ENCODE measurements around the gene ADCY5. TPM values are rescaled to one million over a fixed set of nuclear protein-coding genes. Genes with fewer than 3 reads are reported as not detected.
"Not testable (repeated sequence)": the region's sequence is repeated elsewhere in the genome, so short reads cannot be mapped to it uniquely, and the experiment has no call there.

ADCY5 gene
- total RNA-seq, result 29.8 TPM

DNA sequence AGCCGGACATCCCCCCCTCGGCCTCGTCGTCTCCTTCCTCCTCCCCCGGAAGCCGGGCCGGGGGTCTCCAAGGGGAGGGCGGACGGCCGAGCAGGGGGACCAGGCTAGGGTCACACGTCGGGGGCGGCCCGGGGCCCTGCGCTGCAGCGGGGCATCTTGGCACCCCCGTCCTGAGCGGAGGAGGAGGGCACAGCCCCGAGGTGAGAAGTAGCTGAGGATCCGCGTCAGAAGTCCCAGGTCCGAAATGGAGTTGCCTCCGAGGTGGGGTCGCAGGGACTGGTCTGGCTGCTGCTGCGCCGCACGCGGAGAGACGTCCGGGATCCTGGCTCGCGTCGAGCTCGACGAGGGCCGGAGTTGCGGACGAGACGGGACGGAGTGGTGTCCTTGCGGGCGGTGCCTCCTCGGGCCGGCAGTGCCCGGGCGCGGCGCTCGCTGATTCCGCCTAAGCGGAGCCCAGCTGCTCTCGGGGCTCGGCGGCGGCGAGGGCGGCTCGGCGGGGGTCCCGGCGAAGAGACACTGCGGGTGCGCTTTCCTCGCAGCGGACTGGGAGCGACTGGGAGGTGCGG lies at the start of gene ADCY5:
Gene ADCY5, minus strand, starts transcription at position 555 of the 566 bp plus-strand sequence. Its CDS starts 545 bp downstream, at position 10.
- DNase-seq (ENCODE audit: low spot score in 2 of 2) (peak in 1 of 2 donors; percentile 56), FAIRE-seq (no peak)

DNA sequence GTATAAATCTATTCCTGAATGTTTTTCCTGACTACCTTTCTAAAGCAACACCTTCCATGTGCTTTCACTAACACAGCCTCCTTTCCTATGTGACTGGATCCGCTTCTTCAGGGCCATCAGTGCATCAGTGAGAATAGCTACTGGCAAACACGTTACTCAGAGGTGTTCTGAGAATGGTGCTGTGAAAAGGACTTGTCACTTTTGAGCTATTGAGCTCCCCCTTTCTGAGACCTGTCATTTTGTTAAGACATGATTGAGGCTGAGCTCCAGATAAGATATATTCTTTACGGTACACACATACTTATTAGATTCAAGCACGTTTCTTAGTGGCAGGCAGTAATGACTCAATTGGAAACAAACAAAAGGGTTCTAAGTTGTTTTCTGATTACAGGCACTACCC lies 45.0 kb upstream of the ADCY5 start:
- FAIRE-seq (no peak), DNase-seq (ENCODE audit: low spot score in 2 of 2) (no peak)

DNA sequence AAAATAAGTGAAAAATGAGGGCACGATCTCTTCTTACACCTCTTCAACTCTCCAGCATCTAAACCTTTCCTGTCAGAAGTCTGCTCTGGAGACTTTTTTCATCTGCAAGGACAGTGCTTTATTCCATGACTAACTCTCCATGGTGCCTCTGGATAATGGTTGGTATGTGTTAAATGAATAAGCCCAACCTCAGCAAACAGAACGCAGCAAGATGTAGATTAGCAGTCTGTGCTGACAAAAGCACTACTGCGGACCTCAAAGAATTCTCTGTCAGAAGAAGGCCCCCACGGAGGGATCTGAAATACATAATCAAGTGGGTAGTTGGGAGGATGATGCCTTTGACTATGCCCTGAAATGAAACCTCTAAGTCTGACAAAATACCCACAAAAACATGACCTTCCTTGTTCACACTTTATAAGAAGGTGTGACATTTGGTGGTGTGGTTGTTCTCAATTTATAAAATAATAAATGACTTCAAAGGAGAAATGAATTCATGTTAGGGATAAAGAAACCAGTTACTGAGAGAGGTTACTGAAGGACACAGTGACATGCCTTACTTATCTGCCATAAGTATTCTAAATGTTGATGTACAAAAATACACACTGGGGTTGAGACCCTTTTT lies 43.2 kb upstream of the ADCY5 start:
- DNase-seq (ENCODE audit: low spot score in 2 of 2) (no peak), FAIRE-seq (no peak)

DNA sequence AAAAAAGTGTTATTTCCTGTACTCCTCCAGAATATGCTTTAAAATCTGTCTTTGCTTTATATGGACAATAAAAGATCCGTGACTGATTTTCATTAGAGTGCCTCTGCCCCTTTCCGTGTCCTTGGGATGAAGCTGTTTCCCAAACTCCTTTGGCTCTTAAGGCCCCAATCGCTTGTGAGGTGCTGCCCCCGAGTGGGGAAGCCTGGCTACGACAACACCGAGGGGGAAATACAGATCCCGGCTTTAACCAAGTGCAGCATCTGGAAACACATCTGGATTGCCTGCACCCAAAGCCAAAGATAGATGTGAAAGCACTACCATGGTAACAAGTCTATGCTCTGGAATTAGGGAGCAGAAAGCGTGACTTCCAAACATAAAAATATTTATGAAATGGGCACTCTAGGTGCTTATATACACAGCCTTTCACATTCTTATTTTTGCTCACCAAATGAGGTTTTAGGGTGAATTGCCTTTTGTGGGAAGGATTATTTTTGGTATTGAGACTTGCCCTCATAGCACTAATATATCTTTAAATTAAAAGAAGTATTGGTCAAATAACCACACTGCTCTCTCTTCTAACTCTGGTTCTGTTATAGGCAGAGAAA lies 40.6 kb upstream of the ADCY5 start:
- FAIRE-seq (peak; percentile 54), DNase-seq (ENCODE audit: low spot score in 2 of 2) (peak; percentile 49 to 72)

DNA sequence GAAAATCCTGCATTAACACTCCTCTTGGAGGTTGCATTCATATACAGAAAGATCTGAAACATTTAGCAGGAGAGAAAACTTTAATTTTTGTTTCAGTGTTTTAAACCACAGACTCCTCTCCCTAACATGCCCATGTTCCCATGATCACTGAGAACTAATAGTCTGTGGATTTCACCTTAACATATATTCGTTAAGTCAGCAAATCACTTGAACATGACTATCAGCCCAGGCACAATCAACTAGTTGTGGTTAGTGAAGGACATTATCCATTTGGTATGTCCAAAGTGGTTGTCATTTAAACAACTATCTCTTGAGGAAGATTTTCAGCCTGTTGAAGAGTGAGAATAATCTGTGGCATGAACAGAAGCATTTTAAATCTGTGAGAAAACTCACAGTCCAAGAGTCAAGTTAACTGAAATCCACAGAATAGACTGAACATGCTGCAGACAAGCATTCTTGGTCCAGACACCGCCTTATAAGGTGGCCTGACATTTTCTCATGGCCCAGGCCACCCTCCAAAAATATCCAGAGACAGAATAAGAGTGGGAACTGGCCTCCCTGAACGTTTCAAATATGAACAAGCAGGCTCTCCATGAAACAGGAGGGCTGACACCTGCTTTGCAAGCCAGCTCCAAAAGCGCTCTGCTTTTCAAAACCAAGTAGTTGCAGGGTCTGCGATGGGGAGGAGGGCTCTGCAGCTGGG lies 39.9 kb upstream of the ADCY5 start:
- FAIRE-seq (no peak), DNase-seq (ENCODE audit: low spot score in 2 of 2) (no peak)

DNA sequence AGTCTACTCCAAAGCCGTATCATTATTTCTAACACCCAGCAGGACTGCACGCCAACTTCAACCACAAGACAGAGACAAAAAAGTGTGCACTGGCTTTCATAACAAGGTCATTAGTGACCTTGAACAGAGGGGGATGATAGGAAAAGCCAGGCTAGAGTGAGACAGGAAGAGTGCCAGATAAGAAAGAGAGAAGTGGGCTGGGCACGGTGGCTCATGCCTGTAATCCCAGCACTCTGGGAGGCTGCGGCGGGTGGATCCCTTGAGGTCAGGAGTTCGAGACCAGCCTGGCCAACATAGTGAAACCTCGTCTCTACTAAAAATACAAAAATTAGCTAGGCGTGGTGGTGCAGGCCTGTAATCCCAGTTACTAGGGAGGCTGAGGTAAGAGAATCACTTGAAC lies 38.2 kb upstream of the ADCY5 start:
- DNase-seq (ENCODE audit: low spot score in 2 of 2); FAIRE-seq: not testable (repeated sequence)

DNA sequence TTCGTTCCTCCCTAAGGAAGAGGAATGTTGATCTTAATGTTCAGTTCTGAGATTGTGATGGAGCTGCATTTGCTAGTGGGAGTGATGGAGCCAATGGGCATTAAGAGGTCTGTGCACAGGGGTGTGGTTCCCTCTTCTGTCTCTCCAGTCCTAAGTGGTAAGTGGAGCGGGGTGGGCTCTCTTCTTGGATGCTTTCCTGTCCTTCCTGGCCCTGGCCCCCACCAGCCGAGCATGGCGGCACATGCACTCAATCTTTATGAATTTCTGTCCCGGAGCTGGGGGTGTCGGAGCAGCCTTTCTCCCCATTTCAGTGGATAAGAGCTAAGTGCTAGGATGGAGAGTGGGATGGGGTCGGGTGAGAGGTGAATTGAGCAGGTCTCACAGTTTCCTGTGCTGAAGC lies 37.6 kb upstream of the ADCY5 start:
- DNase-seq (ENCODE audit: low spot score in 2 of 2) (no peak), FAIRE-seq (no peak)

DNA sequence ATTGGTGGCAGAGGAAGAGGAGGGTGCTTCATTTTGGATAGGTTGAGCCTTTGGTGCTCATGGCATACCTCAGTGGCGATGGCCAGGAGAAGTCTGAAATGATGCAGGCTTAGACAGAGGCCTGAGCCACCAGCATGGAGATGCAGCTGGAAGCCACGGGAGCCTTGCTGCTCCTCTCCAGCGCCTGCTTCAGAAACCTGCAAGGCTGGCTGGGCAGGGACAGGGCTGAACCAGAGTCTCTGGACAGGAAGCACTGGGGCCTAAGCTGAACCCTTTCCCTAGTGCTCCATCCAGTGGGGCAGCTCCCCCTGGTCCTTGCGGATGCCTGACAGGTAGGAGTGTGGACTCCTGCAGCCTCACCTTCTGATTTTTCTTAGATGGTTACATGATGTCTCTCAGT lies 36.7 kb upstream of the ADCY5 start:
- FAIRE-seq (no peak), DNase-seq (ENCODE audit: low spot score in 2 of 2) (no peak)

DNA sequence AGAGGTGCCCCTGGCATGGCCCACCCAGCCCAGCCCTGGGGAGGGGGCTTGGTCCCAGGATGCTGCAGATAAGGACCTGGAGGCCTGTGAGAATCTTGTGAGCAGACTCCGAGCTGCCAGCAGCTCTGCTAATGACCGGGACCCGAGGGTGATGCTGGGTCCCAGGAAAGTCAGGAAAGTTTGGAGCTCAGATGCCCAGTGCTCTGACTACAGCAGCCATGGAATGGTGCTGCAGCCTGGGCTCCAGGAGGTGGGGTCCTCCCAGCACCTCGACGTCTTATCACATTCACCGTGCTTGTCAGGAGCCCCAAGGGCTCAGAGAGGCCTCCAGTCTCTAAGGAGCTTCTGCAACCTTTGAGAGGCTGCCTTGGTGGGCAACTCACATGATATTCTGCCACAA lies 34.3 kb upstream of the ADCY5 start:
- FAIRE-seq, result no peak

DNA sequence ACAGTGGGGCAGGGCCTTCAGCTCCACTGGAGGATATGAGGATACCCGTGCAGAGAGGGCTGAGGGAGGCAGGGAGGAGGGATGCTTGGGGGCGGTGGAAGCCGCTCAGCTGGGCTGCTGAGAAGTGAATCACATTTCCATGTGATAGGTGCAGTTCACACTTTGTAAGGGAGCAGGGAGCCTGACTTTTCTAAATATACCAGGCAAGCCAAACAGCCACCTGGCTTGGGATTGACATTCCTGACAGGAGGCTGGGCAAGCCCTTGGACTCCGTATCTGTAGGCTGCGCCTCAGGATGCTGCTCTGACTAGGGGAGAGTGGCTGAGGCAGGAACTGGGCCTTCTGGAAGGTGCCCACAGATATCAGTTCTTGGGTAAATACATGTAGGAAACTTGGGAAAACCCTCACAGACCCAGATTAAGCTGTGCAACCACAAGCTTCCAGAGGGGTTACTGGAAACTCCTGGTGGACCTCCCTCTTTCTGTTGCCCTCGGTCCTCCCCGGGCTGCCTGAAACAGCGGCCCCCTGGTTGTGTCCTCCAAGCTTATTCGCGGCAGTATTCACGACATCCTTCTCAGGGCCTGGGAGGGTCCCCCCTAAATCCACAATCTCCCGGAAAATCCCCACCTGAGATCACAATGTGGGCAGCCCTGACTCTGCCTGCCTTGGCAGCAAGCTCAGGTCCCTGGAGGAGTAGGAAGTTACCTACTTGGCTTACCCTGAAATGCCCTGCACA lies 33.0 kb upstream of the ADCY5 start:
- peak in 1 of 2 donors; percentile 32 for DNase-seq (ENCODE audit: low spot score in 2 of 2)
- FAIRE-seq, result no peak

More for the DNA sequence above, 34.3 kb upstream of the ADCY5 start:
- DNase-seq (ENCODE audit: low spot score in 2 of 2), result no peak

DNA sequence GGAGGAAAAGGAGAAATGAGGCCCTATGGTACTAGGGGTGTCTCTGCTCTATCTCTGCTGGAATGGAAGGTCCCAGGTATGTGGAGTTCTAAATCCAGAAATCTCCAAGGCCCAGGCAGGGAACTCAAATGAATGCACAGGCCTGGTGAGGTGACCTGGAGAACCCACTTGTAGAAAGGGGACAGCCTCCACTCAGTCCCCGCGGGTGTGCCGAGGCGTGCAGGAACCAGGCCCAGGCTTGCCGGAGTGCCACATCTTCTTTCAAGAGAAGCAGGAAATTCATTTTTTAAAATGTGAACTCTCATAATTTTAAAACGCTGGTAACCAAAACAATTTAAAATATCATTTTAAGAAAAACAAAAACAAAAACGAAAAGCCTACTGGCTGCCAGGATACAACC lies 32.2 kb upstream of the ADCY5 start:
- DNase-seq (ENCODE audit: low spot score in 2 of 2) (no peak), FAIRE-seq (no peak)

DNA sequence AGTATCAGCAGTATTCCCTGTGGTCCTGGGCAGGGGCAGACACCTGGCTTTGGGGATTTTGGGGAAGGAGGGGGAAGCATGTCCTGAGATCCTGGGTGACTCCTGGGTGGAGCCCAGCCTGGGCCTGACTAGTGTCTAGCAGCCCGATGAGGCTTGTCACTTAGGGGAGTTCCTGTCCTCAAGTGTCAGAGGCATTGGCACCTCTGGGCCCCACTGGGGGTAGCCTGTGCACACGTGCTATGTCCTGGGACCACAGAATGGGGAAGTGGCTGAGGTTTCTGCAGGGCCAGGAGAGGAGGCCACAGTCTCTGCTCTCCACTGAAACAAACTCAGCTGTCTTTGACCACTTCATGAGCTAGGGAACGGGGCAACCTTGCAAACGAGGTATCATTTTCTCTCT lies 31.5 kb upstream of the ADCY5 start:
- FAIRE-seq (no peak), DNase-seq (ENCODE audit: low spot score in 2 of 2) (no peak)

DNA sequence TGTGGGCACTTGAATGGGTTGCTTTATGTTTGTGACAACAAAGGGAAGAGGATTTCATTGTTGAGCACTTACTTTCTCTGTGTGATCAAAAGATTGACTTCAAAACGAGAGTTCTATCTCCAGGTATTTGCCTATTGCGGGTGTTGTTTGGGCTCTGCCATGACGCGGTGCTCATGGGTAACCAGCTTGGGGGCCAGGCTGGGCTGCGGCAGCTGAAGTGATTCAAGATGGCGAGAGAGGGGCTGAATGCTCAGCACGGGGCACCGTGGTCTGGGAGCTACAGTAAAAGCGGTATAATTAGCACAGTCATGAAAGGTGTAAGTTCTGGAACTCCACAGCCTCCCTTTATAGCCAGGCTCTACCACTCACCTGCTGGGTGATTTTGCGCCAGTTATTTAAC lies 31.0 kb upstream of the ADCY5 start:
- DNase-seq (ENCODE audit: low spot score in 2 of 2) (no peak), FAIRE-seq (no peak)

DNA sequence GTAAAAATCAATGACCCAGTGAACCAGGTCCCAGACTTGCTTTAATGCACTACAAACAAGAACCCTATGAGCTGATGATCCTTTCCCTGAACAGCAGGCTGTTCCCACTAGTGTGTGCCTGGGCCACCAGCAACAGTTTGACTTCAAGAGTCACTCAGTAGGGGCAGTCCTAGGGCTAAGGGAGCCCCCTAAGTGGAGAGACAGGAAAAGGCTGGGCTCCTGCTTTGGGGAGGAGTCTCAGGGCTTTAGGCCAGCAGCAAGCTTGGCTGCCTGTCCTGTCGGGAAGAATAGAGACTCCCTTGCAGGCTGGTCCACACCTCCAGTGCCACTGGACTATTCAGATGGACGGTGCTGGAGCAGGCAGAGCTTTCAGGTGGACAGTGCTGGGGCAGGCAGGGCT lies 29.4 kb upstream of the ADCY5 start:
- DNase-seq (ENCODE audit: low spot score in 2 of 2) (no peak), FAIRE-seq (no peak)

DNA sequence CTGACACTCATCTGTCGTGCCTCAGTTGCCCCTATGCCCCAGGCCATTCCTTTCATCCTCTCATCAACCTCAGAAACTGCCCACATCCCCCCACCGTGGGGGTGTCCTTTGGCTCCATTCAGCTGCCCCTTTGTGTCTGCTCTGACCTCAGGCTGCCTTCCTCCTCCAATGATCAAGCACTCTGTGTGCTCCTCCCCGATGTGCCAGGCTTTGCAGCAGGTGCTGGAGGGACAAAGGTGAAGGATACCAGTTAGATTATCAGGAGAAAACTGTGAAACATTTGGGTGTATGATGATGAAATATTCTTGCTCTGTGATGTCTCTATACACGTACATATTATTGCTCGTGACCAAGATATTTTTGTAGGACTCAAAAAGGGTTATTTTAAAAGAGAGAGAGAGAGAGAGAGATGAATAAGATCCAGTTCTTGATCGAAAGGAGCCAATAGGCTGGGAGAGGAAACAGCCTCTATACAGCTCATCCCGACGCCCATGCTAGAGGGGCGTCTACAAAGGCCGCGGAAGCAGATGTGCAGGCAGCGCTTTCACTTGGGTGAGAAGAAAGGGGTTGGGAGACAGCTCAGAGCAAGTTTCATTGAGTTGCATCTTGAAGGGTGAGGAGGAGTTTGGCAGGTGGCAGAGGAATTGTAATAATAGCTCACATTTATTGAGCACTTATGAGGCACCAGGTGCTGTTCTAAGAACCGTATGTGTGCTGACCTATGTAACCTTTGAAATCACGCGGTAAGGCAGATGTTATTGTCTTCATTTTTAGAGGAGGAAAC lies 28.3 kb upstream of the ADCY5 start:
- FAIRE-seq (no peak), DNase-seq (ENCODE audit: low spot score in 2 of 2) (no peak)

DNA sequence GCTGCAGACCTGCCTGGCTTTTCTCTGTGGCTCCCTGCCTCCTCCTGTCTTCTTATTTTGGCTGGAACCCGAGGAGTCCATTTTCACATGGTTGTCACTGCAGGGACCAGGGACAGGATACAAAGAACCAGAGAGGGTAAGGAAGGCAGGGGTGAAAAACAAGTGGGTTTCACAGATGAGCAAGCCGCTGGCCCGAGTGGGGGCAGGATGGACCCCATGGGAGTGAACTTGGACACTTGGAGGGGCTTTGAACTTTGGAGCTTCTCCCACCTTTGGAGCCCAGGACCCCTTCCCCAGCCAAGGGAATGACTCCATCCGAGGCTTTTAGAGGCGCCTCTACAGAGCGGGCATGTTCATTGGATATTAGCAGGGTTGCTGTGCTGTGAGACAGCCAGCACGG lies 26.9 kb upstream of the ADCY5 start:
- DNase-seq (ENCODE audit: low spot score in 2 of 2), result no peak
- no peak for FAIRE-seq

DNA sequence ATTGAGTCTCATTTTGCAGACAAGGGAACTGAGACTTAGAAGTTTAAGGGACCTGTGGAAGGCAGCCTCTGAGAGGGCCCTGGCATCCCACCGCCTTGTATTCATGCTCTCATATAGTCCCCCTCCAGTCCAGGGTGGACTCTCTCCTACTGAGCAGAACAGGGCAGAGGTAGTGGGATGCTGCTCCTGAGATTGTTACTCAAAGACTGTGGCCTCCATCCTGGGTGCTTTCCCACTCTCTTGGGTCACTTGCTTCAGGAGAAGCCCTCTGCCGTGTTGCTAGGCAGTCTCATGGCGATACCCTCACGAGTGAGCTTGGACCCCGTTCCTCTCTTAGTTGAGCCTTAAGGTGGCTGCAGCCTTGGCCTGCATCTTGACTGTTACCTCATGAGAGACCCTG lies 22.2 kb upstream of the ADCY5 start:
- DNase-seq (ENCODE audit: low spot score in 2 of 2) (no peak), FAIRE-seq (no peak)

DNA sequence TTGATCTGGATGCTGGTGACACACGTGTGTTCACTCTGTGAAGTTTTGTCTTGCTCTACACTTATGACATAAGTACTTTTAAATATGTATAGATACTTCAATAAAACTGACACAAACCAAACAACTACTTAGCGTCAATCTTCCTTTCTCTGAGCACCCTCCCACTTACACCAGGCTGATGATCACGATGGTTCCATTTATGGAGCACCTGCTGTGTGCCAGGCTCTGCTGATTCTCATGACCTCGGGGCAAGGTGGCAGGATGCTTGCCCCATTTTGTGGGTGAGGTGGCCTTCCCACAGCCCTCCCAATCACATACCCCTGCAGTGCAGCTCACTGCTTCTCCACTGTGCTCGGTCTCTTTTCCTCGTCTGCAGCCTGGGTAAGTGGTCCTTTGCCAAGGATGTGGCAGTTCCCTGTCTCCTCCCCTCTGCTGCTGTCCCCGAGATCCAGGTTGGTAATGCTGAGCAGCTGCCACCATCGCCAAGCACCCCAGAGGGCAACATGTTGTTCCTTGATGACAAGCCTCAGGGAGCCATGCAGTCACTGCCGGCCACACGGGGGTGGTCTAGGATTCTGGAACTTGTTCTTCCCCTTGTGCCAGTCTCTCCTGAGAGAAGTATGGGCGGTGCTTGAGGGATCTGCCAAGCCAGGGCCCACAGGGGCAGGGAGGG lies 20.6 kb upstream of the ADCY5 start:
- no peak for DNase-seq (ENCODE audit: low spot score in 2 of 2)
- FAIRE-seq, result no peak

DNA sequence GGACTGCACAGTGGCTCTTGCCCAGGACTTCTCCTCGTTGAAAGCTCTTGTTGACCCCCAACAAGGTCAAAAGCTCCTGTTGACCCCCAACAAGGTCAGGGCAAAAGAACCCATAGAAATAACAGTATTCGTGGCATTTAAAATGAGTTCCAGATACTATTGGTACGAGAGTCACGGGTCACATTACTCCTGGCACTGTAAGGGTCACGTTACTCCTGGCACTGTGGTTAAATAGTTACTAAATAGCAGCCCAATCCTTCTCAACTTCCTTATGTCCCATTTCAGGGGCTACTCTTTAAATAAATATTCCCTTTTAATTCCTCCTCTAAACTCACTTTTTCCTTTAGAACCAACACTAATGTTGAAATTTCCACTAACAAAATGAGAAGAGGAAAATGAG lies 18.2 kb upstream of the ADCY5 start:
- FAIRE-seq (no peak), DNase-seq (ENCODE audit: low spot score in 2 of 2) (no peak)

DNA sequence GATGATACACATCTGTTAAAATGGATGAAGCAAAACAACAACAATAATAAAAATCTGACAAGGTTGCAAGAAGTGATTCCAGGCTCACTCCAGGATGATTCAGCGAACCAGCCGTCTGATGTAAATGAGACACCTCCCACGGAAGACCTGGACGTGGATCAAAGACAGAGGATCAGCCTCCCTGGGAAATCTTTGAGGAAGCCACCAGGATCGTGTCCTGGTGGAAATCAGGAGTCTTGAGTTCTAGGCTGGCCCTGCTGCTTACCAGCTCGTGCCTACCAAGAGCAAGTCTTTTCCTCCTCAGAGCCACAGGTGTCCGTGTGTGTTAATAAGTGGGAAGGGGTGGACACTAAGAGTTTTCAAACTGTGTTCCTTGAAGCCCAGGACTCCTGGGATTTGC lies 15.3 kb upstream of the ADCY5 start:
- FAIRE-seq, result no peak

More for the DNA sequence above, 15.3 kb upstream of the ADCY5 start:
- DNase-seq (ENCODE audit: low spot score in 2 of 2), result no peak

Measured in frontal cortex (tissue), 4 donors.